Neural cell (in vitro differentiated cells): ENCODE measurements around the gene EVX1. TPM values are rescaled to one million over a fixed set of nuclear protein-coding genes. Genes with fewer than 3 reads are reported as not detected.

ENCODE experiments used
- H2AFZ ChIP-seq: fragments of 200-600, 300-800 bp; sonication (generic), shearing (Covaris generic); 2 replicates; pipeline ENCODE4 v1.6.0; 2014; ENCODE audit warnings: low read depth, mild to moderate bottlenecking, antibody characterized with exemption, low read length, moderate library complexity
- H3F3A ChIP-seq: fragments of 200-600 bp; shearing (Covaris generic); 2 replicates; pipeline ENCODE4 v1.6.1; 2016; ENCODE audit warnings: mild to moderate bottlenecking, moderate library complexity, mixed read lengths, antibody characterized with exemption, low read length; ENCODE audit not compliant: insufficient read depth, poor library complexity, severe bottlenecking
- H3K27ac ChIP-seq: fragments of 200-600, 300-800 bp; sonication (generic), shearing (Covaris generic); 2 replicates; pipeline ENCODE4 v1.5.1; 2014; ENCODE audit warnings: mild to moderate bottlenecking, low read length, moderate library complexity
- H3K27me3 ChIP-seq: fragments of 300-800, 200-600 bp; sonication (generic), shearing (Covaris generic); 2 replicates; pipeline ENCODE4 v1.6.0; 2014; ENCODE audit warnings: mild to moderate bottlenecking, low read depth, low read length, moderate library complexity; ENCODE audit not compliant: insufficient read depth
- H3K36me3 ChIP-seq: fragments of 300-800, 200-600 bp; sonication (generic), shearing (Covaris generic); 2 replicates; pipeline ENCODE4 v1.5.1; 2014; ENCODE audit warnings: mild to moderate bottlenecking, antibody characterized with exemption, low read length, moderate library complexity; ENCODE audit not compliant: insufficient read depth
- H3K4me2 ChIP-seq: fragments of 300-800, 200-600 bp; sonication (generic), shearing (Covaris generic); 2 replicates; pipeline ENCODE4 v1.6.0; 2014; ENCODE audit warnings: mild to moderate bottlenecking, low read length
- H3K4me3 ChIP-seq: fragments of 300-800, 200-600 bp; sonication (generic), shearing (Covaris generic); 2 replicates; pipeline ENCODE4 v1.5.1; 2014; ENCODE audit warnings: mild to moderate bottlenecking, low read length, moderate library complexity
- H3K79me2 ChIP-seq: fragments of 200-600 bp; shearing (Covaris generic); replicated peaks from 2 replicates; pipeline ENCODE4 v1.6.0; 2014; ENCODE audit warnings: mild to moderate bottlenecking, low read length, moderate library complexity; ENCODE audit not compliant: insufficient read depth
- H3K9ac ChIP-seq: fragments of 300-800, 200-600 bp; sonication (generic), shearing (Covaris generic); 2 replicates; pipeline ENCODE4 v1.6.1; 2016; ENCODE audit warnings: mild to moderate bottlenecking, low read length, mixed read lengths
- H3K9me2 ChIP-seq: fragments of 200-600 bp; shearing (Covaris generic); 2 replicates; pipeline ENCODE4 v1.6.1; 2016; ENCODE audit warnings: mild to moderate bottlenecking, low read length, mixed read lengths; ENCODE audit not compliant: insufficient read depth
- H3K9me3 ChIP-seq: fragments of 200-600, 300-800 bp; sonication (generic), shearing (Covaris generic); 2 replicates; pipeline ENCODE4 v1.6.1; 2016; ENCODE audit warnings: mild to moderate bottlenecking, mixed run types, low read length, moderate library complexity, mixed read lengths
- H4K20me1 ChIP-seq: fragments of 200-600 bp; shearing (Covaris generic); 2 replicates; pipeline ENCODE4 v1.6.1; 2016; ENCODE audit warnings: mild to moderate bottlenecking, mixed run types; ENCODE audit not compliant: insufficient read depth
- EP300 ChIP-seq: fragments of 450-650 bp; conservative IDR thresholded peaks from 2 replicates; pipeline ENCODE4 v1.6.1; 2014; ENCODE audit warnings: antibody characterized with exemption, mild to moderate bottlenecking, moderate library complexity; ENCODE audit not compliant: poor library complexity, severe bottlenecking
- EZH2 ChIP-seq: fragments of 200-600, 300-800 bp; shearing (Covaris generic), sonication (generic); IDR thresholded peaks from 2 replicates; pipeline ENCODE4 v1.6.1; 2014; ENCODE audit warnings: antibody characterized with exemption, low read length, borderline replicate concordance, mild to moderate bottlenecking; ENCODE audit not compliant: insufficient read depth, poor library complexity, severe bottlenecking
- MXI1 ChIP-seq: fragments of 450-650 bp; conservative IDR thresholded peaks from 2 replicates; pipeline ENCODE4 v1.6.1; 2014; ENCODE audit warnings: antibody characterized with exemption, mild to moderate bottlenecking; ENCODE audit not compliant: poor library complexity, severe bottlenecking
- POLR2AphosphoS5 ChIP-seq: IDR thresholded peaks from 2 replicates; pipeline ENCODE4 v1.6.1; 2012
- RAD21 ChIP-seq: fragments of 450-650 bp; conservative IDR thresholded peaks from 2 replicates; pipeline ENCODE4 v1.6.1; 2014; ENCODE audit warnings: antibody characterized with exemption, mild to moderate bottlenecking, moderate library complexity
- SMC3 ChIP-seq: fragments of 450-650 bp; conservative IDR thresholded peaks from 2 replicates; pipeline ENCODE4 v1.6.1; 2014; ENCODE audit warnings: antibody characterized with exemption, mild to moderate bottlenecking, moderate library complexity; ENCODE audit not compliant: poor library complexity
- TAF1 ChIP-seq: IDR thresholded peaks from 2 replicates; pipeline ENCODE4 v1.6.1; 2012; ENCODE audit warnings: low read depth
- polyA plus RNA-seq: library from polyadenylated mRNA; depleted of rRNA; stranded (reverse); fragments of >200 nt; gene quantifications from 2 replicates; pipeline ENCODE4 v1.2.3, GENCODE V29; 2014
- TF ChIP-seq, protein P1 (sequence below): IDR thresholded peaks from 2 replicates; pipeline ENCODE4 v1.6.1; 2012; ENCODE audit warnings: borderline replicate concordance
- TF ChIP-seq, protein P2 (sequence below): fragments of 450-650 bp; IDR thresholded peaks from 2 replicates; pipeline ENCODE4 v1.5.1; 2014; ENCODE audit warnings: antibody characterized with exemption, mild to moderate bottlenecking, moderate library complexity; ENCODE audit not compliant: poor library complexity, severe bottlenecking

The EVX1 gene
- polyA plus RNA-seq, 1 donor from 2014 or later, result not detected

DNA sequence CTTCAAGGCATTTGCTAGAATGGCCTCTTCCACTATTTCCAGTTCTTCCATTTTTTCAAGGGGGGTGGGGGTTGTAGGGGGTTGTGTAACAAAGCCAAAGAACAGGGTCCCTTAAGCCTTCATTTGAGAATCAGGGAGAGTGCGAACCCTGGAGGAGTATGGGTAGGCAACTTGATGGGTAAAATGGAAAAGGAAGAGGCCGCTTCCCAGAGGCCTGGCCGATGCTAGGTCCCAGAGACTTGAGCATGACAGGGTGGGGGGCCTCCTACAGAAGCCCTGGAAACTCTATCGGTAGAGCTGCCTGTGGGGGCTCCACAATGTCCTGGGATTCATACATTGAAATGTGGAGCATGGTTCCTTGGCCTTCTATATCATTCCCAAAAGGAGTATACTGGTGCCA lies 33.6 kb upstream of the EVX1 start:
- Histone ChIP-seq H3F3A (no peaks in the 10 kb centered on the region), H3K9me3 (no peaks in the 10 kb centered on the region), H2AFZ (no peak overlapping the region), H3K27ac (no peak overlapping the region), H3K9ac (no peak overlapping the region), H3K27me3 (peaks cover 100% of the 10 kb centered on the region), H3K79me2 (no peaks in the 10 kb centered on the region), H3K36me3 (no peaks in the 10 kb centered on the region), H3K4me2 (no peak overlapping the region), H3K4me3 (no peak overlapping the region), H3K9me2 (no peaks in the 10 kb centered on the region), H4K20me1 (no peaks in the 10 kb centered on the region)
- TF ChIP-seq RAD21, result no peak
- TF ChIP-seq EP300, result no peak
- TF ChIP-seq EZH2, result no peak
- TF ChIP-seq, protein P1, sequence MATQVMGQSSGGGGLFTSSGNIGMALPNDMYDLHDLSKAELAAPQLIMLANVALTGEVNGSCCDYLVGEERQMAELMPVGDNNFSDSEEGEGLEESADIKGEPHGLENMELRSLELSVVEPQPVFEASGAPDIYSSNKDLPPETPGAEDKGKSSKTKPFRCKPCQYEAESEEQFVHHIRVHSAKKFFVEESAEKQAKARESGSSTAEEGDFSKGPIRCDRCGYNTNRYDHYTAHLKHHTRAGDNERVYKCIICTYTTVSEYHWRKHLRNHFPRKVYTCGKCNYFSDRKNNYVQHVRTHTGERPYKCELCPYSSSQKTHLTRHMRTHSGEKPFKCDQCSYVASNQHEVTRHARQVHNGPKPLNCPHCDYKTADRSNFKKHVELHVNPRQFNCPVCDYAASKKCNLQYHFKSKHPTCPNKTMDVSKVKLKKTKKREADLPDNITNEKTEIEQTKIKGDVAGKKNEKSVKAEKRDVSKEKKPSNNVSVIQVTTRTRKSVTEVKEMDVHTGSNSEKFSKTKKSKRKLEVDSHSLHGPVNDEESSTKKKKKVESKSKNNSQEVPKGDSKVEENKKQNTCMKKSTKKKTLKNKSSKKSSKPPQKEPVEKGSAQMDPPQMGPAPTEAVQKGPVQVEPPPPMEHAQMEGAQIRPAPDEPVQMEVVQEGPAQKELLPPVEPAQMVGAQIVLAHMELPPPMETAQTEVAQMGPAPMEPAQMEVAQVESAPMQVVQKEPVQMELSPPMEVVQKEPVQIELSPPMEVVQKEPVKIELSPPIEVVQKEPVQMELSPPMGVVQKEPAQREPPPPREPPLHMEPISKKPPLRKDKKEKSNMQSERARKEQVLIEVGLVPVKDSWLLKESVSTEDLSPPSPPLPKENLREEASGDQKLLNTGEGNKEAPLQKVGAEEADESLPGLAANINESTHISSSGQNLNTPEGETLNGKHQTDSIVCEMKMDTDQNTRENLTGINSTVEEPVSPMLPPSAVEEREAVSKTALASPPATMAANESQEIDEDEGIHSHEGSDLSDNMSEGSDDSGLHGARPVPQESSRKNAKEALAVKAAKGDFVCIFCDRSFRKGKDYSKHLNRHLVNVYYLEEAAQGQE, result no peak
- no peak for TF ChIP-seq MXI1
- no peak for TF ChIP-seq TAF1
- TF ChIP-seq, protein P2, sequence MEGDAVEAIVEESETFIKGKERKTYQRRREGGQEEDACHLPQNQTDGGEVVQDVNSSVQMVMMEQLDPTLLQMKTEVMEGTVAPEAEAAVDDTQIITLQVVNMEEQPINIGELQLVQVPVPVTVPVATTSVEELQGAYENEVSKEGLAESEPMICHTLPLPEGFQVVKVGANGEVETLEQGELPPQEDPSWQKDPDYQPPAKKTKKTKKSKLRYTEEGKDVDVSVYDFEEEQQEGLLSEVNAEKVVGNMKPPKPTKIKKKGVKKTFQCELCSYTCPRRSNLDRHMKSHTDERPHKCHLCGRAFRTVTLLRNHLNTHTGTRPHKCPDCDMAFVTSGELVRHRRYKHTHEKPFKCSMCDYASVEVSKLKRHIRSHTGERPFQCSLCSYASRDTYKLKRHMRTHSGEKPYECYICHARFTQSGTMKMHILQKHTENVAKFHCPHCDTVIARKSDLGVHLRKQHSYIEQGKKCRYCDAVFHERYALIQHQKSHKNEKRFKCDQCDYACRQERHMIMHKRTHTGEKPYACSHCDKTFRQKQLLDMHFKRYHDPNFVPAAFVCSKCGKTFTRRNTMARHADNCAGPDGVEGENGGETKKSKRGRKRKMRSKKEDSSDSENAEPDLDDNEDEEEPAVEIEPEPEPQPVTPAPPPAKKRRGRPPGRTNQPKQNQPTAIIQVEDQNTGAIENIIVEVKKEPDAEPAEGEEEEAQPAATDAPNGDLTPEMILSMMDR, result no peak
- no peak for TF ChIP-seq SMC3
- TF ChIP-seq POLR2AphosphoS5, result no peak

DNA sequence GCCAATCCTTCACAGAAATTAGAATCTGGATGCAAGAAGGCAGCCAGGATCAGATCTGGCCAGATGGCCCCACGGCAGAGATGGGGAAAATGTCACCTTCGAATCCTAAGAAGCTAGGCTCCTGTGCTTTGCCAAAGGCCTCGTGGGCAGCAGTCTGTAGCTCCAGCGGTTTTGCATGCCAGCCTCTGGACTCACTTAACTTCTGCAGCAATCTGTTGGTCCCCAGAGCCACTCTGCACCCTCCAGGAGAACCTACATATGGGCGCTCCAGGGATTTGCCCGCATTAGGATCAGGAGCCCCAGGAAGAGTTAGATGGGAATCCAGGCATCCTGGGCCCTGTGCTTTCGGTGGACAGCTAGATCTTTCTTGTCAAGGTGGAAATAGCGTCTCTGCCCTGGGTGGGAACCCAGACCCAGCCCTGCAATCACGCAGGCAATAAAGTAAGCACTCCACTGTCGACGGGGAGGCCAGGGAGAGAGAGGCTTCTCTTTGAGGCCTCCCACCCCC lies 32.6 kb upstream of the EVX1 start:
- no peaks in the 10 kb centered on the region for H3F3A ChIP-seq
- H3K36me3 ChIP-seq, result no peaks in the 10 kb centered on the region
- no peaks in the 10 kb centered on the region for H4K20me1 ChIP-seq
- H3K4me3 ChIP-seq, result no peak overlapping the region
- peaks cover 100% of the 10 kb centered on the region for H3K27me3 ChIP-seq
- no peak overlapping the region for H2AFZ ChIP-seq
- no peak overlapping the region for H3K4me2 ChIP-seq
- TF ChIP-seq MXI1 (no peak), SMC3 (no peak), EZH2 (no peak), TAF1 (no peak), POLR2AphosphoS5 (no peak), RAD21 (no peak), EP300 (no peak)
- TF ChIP-seq, protein P2, result no peak
- TF ChIP-seq, protein P1, result no peak
- no peaks in the 10 kb centered on the region for H3K79me2 ChIP-seq
- no peak overlapping the region for H3K9ac ChIP-seq
- no peak overlapping the region for H3K27ac ChIP-seq
- H3K9me3 ChIP-seq, result no peaks in the 10 kb centered on the region
- no peaks in the 10 kb centered on the region for H3K9me2 ChIP-seq
